GM21529 (cell line): ENCODE results near the gene RBM44.

Source experiments
- ATAC-seq: cut with Tn5 transposase; IDR thresholded peaks from one replicate; pipeline ENCODE4 v1.9.1; 2021; ENCODE audit not compliant: unreplicated experiment

RBM44 gene

DNA sequence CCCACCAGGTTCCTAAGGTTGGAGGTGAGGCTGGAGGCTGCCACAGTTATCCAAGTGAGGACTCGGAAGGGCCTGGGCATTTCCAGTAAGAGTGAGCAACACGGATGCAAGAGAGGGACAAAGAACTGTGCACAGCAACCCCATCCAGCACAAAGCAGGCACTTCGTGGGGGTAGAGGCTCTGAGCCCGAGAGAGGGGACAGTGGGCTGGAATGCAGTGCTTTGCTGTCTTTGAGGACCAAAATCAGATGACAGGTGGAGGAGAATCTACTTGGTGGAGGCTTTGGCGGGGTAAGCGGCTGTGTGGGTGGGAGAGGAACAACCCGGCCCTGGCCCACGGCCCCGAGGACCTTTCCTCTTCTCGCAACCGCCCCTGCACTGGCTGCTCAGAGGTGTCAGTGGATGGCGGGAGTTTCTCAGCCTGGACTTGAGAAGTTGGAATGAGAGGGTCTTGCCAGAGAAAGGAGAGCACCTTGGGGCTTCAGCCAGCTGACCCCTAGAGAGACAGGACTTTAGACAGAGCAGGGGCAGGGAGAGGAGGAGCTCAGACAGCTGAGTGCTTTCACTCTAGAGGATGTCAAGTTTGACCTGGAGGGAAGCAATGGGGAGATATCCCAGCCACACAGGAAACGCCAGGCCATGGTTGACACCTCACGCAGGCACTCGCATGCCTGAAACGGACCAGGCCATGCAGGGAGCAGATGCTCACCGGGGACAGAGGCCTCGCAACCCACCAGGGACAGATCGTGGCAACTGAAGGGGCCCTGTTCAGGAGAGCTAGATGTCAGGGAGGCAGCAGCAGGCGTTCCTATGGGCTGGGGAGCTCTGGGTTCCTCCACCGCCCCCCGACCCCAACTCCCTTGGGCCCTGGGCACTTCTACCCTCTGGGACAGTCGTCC is 72.4 kb downstream of the RBM44 start:
- no peak for ATAC-seq

GRCh38 chr2:237872178-237872887 is 73.8 kb downstream of the RBM44 start:
- no peak for ATAC-seq

DNA sequence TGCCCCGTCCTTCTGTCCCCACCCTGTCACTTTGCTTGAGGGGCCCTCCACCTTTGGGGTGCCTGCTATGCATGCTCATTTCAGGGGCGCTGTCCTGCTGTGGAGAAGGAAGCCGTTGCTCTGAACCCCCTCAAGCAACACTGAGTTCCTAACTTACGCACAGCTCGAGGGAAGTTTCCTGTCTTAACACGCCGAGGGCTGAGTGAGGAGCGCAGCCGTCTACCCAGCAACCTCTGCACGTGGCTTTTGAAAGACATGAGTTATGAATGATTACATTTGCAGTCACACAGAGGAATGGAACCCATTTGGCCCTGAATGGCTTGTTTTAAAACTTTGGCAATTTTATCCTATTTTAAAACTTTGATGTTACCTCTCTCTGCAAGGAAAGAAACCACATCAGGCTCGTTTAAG is 74.8 kb downstream of the RBM44 start:
- no peak for ATAC-seq

DNA sequence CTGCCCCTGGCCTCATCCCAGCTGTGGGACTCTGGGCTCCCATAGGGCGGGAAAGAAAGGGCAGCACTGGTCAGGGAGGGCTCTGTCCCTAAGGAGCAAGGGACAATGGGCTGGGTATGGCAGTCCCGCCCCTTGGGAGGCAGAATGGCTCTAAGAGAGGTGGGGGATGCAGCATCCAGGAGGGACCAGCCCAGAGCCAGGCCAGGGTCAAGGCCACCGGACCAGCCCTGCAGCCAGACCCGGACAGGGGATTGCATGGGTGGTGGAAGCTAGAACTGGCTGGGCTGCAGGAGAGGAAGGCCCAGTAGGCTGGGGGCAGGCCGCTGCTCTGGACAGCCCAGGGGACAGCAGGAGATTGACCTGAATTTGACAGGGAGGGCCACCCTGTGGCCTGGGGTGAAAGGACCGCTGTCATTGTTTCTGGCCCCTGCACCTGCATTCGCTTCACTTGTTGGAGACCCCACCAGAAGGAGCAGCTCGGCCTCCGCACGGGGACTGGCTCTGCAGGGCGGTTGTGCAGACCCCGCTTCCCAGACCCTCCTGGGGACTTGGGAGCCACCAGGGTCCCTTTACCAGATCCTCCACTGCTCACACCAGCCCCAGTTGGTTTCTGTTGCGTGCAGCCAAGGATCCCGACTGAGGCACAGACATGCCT is 75.4 kb downstream of the RBM44 start:
- no peak for ATAC-seq

GRCh38 chr2:237874585-237875161 is 76.1 kb downstream of the RBM44 start:
- no peak for ATAC-seq

DNA sequence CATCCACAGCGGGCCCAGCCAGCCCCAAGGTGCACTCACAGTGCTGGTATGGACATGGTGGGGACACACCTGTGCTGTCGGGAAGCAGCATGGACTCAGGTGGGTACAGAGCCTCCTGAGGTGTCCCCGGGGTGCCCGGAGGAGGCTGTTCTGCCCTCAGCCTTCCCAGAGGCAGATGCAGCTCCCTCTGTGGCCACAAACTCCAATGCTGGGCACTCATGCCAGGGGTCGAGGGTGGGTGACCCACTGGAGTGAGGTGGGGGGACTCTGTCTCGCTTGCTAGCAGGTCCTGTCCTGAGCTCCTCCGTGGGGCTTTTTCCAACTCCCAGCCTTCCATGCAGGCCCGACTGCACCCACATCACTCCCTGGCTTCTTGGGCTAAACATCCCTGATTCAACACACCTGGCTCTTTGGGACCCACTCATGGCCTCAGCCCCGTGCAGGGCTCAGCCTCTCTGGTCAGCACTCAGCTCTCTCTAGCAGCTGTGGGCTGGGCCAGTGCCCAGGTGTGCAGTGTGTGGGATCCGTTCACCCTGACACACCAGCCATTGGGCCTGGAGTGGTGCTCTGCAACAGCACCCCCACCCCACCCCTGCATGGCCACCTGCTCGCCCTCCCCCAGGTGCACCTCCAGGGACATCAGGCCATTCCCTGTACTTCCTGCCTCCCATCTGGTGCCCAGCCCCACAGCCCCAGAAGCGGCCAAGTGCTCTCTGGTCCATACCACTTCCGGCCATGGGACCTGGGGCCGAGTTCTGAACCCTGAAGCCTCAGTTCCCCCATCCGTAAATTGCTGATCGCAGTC is 76.9 kb downstream of the RBM44 start:
- ATAC-seq, result no peak

DNA sequence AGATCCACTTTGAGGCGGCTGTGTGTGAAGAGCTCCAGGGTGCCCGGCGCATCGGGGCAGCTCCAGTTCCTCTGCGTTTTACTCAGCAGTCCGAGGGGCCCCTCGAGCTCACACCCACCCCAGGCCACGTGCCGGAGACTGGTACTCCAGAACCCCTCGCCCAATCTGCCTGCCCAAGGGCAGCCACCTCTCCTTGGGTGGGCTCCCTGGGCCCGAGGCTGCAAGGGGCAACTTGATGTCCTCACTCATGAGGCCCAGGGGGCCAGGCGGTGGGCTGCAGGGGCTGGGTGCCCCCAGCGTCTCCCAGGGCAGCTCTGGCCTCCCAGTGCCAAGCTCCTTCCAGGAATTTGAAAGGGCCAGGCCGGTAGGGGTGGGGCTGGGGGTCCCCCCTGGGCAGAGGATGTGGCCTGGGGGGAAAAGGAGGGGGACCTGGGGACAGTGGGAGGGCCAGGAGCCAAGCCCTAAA is 77.5 kb downstream of the RBM44 start:
- no peak for ATAC-seq

DNA sequence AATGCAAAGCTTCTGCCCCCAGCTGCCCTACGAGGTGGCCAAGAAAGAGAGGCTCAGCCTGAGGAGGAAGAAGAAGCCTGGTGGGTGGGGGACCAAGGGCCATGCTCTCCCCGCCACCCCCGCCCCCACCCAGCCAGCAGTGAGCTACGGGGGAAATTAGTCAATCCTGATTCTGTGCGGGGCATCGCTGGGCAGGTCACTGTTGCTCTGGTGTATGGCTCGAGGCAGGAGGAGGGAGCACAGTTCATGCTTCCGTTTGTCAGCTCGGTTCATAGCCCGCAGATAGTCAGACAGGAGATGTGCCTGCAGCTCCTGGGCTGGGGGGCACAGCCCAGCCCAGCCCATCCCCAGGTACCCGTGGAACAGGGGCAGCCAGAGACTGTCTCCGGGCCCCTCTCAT is 78.0 kb downstream of the RBM44 start:
- ATAC-seq, result no peak

- ATAC-seq, result no peak
Measured at GRCh38 chr2:237876951-237877491, 78.4 kb downstream of the RBM44 start.

DNA sequence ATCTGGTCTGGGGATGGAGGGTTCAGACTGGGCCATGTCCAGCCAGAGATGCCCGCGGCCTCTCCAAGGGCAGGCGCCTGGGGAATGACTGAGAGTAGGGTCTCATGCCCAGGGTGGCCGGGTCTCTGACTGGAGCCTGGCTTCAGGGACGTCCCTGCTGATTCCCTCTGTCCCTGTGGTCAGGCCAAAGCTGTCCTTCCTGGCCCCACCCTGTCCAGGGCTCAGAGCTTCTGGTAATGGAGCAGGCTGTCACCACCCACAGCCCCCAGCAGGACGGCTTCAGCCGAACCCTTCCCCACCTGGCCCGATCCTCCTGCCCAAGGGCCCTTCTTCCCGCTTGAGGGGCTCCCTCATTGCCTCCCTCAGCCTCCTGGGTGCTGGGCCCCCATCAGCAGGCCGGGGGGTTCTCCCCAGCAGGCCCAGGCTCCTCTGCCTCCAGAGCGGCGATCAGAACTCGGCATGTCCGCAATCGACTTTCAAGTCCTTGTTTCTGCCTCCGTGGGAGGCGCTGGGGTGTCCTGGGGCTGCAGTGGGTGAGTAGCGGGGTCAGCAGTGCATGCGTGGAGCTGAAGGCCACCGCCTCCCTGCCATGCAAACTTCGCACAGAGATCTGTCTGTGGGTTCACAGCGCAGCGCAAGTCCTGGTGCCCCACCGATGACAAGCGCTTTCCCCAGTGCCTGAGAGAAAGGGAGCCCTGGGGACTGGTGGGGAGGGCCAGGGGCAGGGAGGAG is 79.2 kb downstream of the RBM44 start:
- no peak for ATAC-seq

DNA sequence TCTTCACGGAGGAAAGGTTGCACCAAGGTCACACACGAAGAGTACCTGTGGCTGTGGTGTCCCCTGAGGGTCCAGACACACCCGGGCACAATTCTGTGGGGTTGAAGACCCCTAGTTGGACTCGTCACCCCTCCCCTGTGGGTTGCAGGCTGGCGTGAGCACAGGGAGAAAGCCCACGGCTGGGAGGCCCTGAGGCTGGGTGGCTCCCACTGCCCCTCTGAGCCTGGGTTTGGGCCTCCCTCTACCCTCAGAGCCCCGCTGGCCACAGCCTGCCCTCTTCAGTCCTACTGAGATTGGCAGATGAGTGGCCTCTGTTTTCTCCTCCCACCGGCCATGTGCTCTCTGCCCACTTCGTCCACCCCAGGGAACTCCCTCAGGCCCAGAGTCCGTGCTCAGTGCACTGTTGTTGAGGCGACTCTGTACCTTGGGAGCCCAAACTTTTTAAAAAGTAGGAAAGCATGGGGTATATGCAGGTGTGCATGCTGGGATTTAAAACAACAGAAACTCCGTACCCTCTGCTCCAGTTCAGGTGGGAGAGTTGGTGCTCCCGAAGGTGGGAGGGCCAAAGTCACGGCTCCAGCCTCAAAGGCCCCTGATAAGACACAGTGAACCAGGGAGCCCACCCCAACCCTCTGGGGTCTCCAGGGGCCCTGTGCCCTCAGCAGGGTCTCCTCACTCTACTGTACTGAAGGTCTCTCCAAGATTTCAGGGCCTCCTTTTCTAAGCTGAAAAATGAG is 79.9 kb downstream of the RBM44 start:
- ATAC-seq, result no peak

DNA sequence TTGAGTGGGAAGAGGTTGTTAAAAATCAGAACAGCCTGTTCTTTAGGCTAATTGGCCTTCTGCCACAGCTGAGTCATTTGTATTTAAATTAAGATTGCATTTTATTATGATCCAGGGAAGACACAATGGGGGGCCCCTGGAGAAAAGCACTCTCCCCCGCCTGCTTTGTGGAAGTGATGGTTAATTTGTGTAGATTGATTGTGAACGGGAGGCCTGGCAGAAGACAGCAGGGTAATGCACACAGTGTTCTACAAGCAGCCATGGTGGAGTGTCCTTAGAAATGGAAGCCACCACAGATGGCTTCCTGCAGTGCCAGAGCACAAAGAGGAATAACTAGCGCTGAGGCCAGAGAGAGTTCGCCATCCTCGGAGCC is 80.5 kb downstream of the RBM44 start:
- ATAC-seq, result no peak

- ATAC-seq, result no peak
Measured at GRCh38 chr2:237879991-237880560, 81.5 kb downstream of the RBM44 start.

DNA sequence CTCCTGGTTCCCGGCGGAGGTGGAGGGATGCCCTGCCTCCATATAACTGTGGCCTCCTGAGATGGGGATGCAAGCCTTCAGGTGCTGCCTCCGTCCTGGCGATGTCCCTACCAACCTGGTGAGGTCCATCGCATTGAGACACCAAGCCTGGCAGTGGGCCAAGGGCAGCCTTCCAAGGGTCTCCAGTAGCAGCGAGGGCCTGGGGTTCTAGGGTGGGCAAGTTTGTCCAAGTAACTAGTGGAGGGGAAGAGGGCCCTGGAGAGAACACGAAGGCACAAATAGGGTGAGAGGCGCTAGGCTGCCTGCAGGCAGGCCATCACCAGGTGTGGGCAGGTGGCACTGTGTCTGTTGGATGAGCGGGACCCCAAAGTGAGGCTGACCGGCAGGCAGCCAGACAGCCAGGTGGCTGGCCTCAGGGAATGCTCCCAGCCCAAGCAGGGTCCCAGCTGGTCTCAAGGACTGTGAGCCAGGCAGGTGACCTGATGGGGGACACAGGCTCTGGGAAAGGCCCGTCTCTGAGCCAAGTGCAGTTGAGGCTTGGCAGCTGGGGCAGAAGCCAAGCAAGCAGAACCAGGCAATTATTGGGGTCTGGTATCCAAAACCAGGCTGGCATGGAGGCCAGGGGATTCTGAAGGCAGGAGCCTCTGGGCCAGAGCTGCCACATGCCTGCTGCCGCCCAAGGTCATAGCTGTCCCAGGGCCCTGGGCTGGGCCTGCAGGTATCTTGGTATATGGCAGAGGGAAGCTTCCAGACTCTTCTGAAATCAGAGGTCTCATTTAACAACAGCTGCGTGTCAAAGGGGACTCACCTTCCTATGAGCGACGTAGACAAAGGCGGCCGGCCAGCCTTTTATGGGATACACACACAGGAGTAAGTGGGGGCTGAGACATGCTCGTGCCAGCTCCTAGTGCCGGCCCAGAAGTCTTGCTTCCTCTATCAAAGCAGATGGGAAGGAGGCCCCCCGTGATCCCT is 84.2 kb downstream of the RBM44 start:
- ATAC-seq, result no peak

DNA sequence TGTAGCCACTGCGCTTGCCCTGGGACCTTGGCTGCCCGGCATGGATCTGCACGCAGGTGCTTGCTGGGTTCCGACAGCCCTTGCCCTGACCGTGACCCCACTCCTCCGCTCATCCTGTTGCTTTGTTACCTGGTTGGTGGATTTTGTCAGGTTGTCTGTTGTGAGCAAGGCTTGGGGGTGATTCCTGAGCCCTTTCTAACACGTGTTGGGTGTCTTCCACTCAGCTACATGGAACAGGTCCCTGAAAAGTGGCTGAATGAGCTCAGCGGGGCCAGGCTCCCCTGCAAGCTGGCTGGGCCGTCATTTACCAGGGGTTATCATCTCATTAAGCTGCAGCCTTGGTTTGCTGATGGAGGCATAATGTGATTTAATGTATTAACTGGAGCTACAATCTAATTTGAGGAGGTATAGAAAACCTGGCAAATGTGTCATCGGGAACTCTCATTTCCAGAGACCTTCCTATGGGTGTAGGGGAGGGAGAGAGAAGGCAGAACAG is 85.4 kb downstream of the RBM44 start:
- ATAC-seq, result no peak

DNA sequence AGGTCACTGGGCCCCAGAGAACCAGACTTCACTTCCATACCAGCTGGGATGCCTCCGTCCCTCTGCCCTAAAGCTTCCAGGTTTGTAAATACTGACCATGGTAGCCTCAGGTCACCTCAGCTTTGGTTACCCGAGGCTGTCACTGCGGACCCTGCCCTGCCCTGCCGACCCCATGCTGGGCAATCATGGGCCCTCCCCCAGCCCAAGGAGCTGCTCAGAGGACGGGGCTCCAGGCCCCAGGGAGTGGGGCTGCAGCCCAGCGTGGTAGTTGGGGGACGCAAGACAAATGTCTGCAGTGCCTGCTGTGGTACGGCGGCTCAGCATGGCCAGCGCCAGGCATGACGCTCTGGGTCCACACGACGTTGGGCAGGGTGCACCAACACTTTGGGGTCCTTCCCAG is 86.1 kb downstream of the RBM44 start:
- no peak for ATAC-seq
